ENCODE data around the gene CCDC30.
"Not testable (repeated sequence)": the region's sequence is repeated elsewhere in the genome, so short reads cannot be mapped to it uniquely, and the experiment has no call there.

Gene CCDC30

GRCh38 chr1:42450061-42450460 is 13.0 kb upstream of the CCDC30 start:
- no peak for DNase-seq (ENCODE audit: low read depth in 2 of 2)

- no peak for DNase-seq (ENCODE audit: low read depth in 2 of 2)
Measured at GRCh38 chr1:42453386-42453785, 9.7 kb upstream of the CCDC30 start.

- no peak for DNase-seq (ENCODE audit: low read depth in 2 of 2)
Measured at GRCh38 chr1:42454403-42454802, 8.7 kb upstream of the CCDC30 start.

GRCh38 chr1:42456010-42456753 is 6.9 kb upstream of the CCDC30 start, which contains the start of the genes PPCS and ZMYND12:
PPCS (plus strand) TSS chr1:42456543; CDS start chr1:42456566, 23 bp downstream.
ZMYND12 (minus strand) TSS chr1:42456022; CDS start chr1:42455997, 25 bp downstream.
- peak; percentile 80 to 84 for DNase-seq (ENCODE audit: low read depth in 2 of 2)

- DNase-seq (ENCODE audit: low read depth in 2 of 2) = peak in 1 of 2 donors; percentile 27
Measured at GRCh38 chr1:42456754-42457089, 6.4 kb upstream of the CCDC30 start.

- no peak for DNase-seq (ENCODE audit: low read depth in 2 of 2)
Measured at GRCh38 chr1:42461196-42461595, 1.9 kb upstream of the CCDC30 start.

GRCh38 chr1:42463921-42464320 is 835 bp downstream of the CCDC30 start:
- DNase-seq (ENCODE audit: low read depth in 2 of 2) = no peak

- DNase-seq (ENCODE audit: low read depth in 2 of 2) = no peak
Measured at GRCh38 chr1:42466030-42466429, 2.9 kb downstream of the CCDC30 start.

- no peak for DNase-seq (ENCODE audit: low read depth in 2 of 2)
Measured at GRCh38 chr1:42469727-42470126, 6.6 kb downstream of the CCDC30 start.

- DNase-seq (ENCODE audit: low read depth in 2 of 2) = no peak
Measured at GRCh38 chr1:42476605-42477004, 13.5 kb downstream of the CCDC30 start.

- not testable (repeated sequence) for DNase-seq (ENCODE audit: low read depth in 2 of 2)
Measured at GRCh38 chr1:42477354-42477753, 14.3 kb downstream of the CCDC30 start.

- DNase-seq (ENCODE audit: low read depth in 2 of 2) = no peak
Measured at GRCh38 chr1:42477775-42478174, 14.7 kb downstream of the CCDC30 start.

GRCh38 chr1:42479621-42480020 is 16.5 kb downstream of the CCDC30 start:
- no peak for DNase-seq (ENCODE audit: low read depth in 2 of 2)

GRCh38 chr1:42480921-42481320 is 17.8 kb downstream of the CCDC30 start:
- no peak for DNase-seq (ENCODE audit: low read depth in 2 of 2)

GRCh38 chr1:42482635-42483153 is 19.6 kb downstream of the CCDC30 start:
- DNase-seq (ENCODE audit: low read depth in 2 of 2) = no peak

GRCh38 chr1:42484382-42484781 is 21.3 kb downstream of the CCDC30 start:
- no peak for DNase-seq (ENCODE audit: low read depth in 2 of 2)

GRCh38 chr1:42490237-42490636 is 27.2 kb downstream of the CCDC30 start:
- DNase-seq (ENCODE audit: low read depth in 2 of 2) = no peak

- not testable (repeated sequence) for DNase-seq (ENCODE audit: low read depth in 2 of 2)
Measured at GRCh38 chr1:42502031-42502430, 38.9 kb downstream of the CCDC30 start.

- DNase-seq (ENCODE audit: low read depth in 2 of 2) = no peak
Measured at GRCh38 chr1:42504535-42505128, 41.5 kb downstream of the CCDC30 start.

- DNase-seq (ENCODE audit: low read depth in 2 of 2) = no peak
Measured at GRCh38 chr1:42506576-42506975, 43.5 kb downstream of the CCDC30 start.

- not testable (repeated sequence) for DNase-seq (ENCODE audit: low read depth in 2 of 2)
Measured at GRCh38 chr1:42511581-42512155, 48.6 kb downstream of the CCDC30 start.

- no peak for DNase-seq (ENCODE audit: low read depth in 2 of 2)
Measured at GRCh38 chr1:42518908-42519307, 55.8 kb downstream of the CCDC30 start.

GRCh38 chr1:42523171-42523570 is 60.1 kb downstream of the CCDC30 start:
- DNase-seq (ENCODE audit: low read depth in 2 of 2) = no peak

All from stimulated activated CD8-positive, alpha-beta memory T cell treated with anti-CD3 and anti-CD28 coated beads, Interleukin-15, amount 100 ng/mL, for 4 hours (primary cell).